ENCODE data around the gene STPG4.

- TF ChIP-seq CTCF (IDR thresholded peaks at IDR 0.05): no peak
- no peak for TF ChIP-seq EP300 (IDR thresholded peaks at IDR 0.05)
Observed at GRCh38 chr2:47039913-47040562, 115.1 kb downstream of the STPG4 start.

Measured in esophagus muscularis mucosa (tissue), 3 donors.